Measurements from ENCODE around the gene TNFRSF8. TPM values are rescaled to one million over a fixed set of nuclear protein-coding genes. Genes with fewer than 3 reads are reported as not detected.
A peak's percentile ranks its signal among the peaks of the same experiment; 100 is the strongest.
"Not testable (repeated sequence)": the region's sequence is repeated elsewhere in the genome, so short reads cannot be mapped to it uniquely, and the experiment has no call there.

Gene TNFRSF8
- total and polyA plus RNA-seq, 2 experiments from 2014 or later = not detected

DNA sequence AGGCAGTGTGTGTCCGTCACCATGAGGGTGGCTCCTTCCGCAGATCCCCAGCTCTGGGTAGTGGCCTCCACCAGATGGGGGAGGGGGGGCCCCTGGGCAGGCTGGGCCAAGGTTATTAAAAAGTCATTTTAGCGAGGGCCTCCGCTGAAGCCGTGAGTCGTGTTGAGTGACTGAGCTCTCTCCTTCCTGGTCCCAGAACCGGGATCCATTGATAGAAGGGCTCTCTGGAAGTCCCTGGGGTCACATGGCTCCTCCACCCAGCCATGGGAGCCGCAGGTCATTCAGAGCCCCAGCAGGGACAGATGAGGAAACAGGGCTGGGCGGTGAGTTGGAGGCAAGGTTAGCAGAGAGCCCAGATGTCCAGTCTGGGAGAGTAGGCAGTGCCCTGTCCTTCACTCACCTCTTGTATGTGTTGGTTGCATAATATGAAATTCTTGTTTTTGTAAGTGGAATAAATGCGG, 30.9 kb upstream of the TNFRSF8 start:
- WGBS (ENCODE audit: low lambda C conversion rate, missing lambda C conversion rate) = 96% methylated on average over 10 of the region's 10 CpGs

DNA sequence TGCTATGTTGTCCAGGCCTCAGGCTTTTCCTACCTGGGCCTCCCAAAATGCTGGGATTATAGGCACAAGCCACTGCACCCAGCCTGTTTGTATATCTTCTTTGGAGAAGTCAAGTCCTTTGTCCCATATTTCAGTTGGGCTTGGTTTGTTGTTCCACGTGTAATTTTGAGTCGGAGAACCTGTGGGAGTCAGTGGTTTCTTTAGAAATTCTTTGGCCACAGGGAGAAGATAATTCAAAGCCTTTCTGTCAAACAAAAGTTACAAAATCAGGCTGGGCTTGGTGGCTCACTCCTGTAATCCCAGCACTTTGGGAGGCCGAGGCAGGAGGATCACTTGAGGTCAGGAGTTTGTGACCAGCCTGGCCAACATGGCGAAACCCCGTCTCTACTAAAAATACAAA, 29.7 kb upstream of the TNFRSF8 start:
- H3K4me1 ChIP-seq (ENCODE audit: insufficient read depth); DNase-seq (ENCODE audit: low spot score); H3K27ac ChIP-seq; H3K4me3 ChIP-seq; H3K36me3 ChIP-seq (replicated peaks; ENCODE audit: insufficient read depth, low read depth); H3K4me2 ChIP-seq; H3K27me3 ChIP-seq; H3K79me2 ChIP-seq; H2AFZ ChIP-seq; H4K20me1 ChIP-seq (ENCODE audit: insufficient read depth, poor library complexity, severe bottlenecking); H3K9me3 ChIP-seq (ENCODE audit: low read depth); H3K9me2 ChIP-seq (replicated peaks; ENCODE audit: insufficient read depth): not testable (repeated sequence)
- 94% methylated on average over 5 of the region's 5 CpGs for WGBS (ENCODE audit: low lambda C conversion rate, missing lambda C conversion rate)

More for the DNA sequence above, 30.9 kb upstream of the TNFRSF8 start:
- Histone ChIP-seq H3K4me3 (no peak overlapping the region), H3K4me1 (ENCODE audit: insufficient read depth) (no peaks in the 10 kb centered on the region), H3K36me3 (replicated peaks; ENCODE audit: insufficient read depth, low read depth) (no peaks in the 10 kb centered on the region), H4K20me1 (ENCODE audit: insufficient read depth, poor library complexity, severe bottlenecking) (no peaks in the 10 kb centered on the region), H3K27ac (no peak overlapping the region), H3K27me3 (no peaks in the 10 kb centered on the region), H3K79me2 (no peaks in the 10 kb centered on the region), H3K4me2 (no peak overlapping the region), H2AFZ (no peak overlapping the region), H3K9me3 (ENCODE audit: low read depth) (no peaks in the 10 kb centered on the region), H3K9me2 (replicated peaks; ENCODE audit: insufficient read depth) (no peaks in the 10 kb centered on the region)
- no peak for DNase-seq (ENCODE audit: low spot score)
- TF ChIP-seq, protein P1, sequence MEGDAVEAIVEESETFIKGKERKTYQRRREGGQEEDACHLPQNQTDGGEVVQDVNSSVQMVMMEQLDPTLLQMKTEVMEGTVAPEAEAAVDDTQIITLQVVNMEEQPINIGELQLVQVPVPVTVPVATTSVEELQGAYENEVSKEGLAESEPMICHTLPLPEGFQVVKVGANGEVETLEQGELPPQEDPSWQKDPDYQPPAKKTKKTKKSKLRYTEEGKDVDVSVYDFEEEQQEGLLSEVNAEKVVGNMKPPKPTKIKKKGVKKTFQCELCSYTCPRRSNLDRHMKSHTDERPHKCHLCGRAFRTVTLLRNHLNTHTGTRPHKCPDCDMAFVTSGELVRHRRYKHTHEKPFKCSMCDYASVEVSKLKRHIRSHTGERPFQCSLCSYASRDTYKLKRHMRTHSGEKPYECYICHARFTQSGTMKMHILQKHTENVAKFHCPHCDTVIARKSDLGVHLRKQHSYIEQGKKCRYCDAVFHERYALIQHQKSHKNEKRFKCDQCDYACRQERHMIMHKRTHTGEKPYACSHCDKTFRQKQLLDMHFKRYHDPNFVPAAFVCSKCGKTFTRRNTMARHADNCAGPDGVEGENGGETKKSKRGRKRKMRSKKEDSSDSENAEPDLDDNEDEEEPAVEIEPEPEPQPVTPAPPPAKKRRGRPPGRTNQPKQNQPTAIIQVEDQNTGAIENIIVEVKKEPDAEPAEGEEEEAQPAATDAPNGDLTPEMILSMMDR (IDR thresholded peaks at IDR 0.05; ENCODE audit: poor library complexity) = no peak
- TF ChIP-seq EZH2phosphoT487 (IDR thresholded peaks at IDR 0.05; ENCODE audit: low read depth, severe bottlenecking, unreplicated experiment) (no peak), EZH2 (IDR thresholded peaks at IDR 0.05; ENCODE audit: borderline replicate concordance) (no peak)

DNA sequence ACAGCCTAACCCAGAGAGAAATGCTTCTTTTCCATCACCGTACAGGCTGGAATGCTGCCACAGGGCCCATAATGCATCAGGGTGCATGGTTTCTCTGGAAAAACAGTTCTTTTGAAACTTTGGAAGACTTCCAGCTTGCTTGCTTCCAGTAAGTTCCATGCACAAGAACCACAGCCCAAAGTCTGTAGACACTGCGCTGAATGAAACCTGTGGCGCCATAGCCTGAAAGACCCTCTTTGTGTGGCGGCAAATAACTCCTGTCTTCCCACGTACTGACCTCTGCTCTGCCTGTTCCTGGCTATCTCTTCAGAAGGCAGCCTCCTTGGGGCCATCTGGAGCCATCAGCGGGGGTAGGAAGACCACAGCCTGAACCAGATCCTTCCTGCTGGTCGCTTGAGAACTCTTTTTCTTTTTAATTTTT, 28.7 kb upstream of the TNFRSF8 start:
- no peak overlapping the region for H3K4me3 ChIP-seq
- H3K27ac ChIP-seq = peak overlapping the region; percentile 27
- no peak overlapping the region for H2AFZ ChIP-seq
- TF ChIP-seq EZH2phosphoT487 (IDR thresholded peaks at IDR 0.05; ENCODE audit: low read depth, severe bottlenecking, unreplicated experiment) = no peak
- no peak for TF ChIP-seq EZH2 (IDR thresholded peaks at IDR 0.05; ENCODE audit: borderline replicate concordance)
- TF ChIP-seq, protein P1 (IDR thresholded peaks at IDR 0.05; ENCODE audit: poor library complexity) = no peak
- DNase-seq (ENCODE audit: low spot score) = peak; percentile 61
- H3K4me1 ChIP-seq (ENCODE audit: insufficient read depth) = no peaks in the 10 kb centered on the region
- no peaks in the 10 kb centered on the region for H3K27me3 ChIP-seq
- no peaks in the 10 kb centered on the region for H3K79me2 ChIP-seq
- H3K9me2 ChIP-seq (replicated peaks; ENCODE audit: insufficient read depth) = no peaks in the 10 kb centered on the region
- no peaks in the 10 kb centered on the region for H3K9me3 ChIP-seq (ENCODE audit: low read depth)
- H4K20me1 ChIP-seq (ENCODE audit: insufficient read depth, poor library complexity, severe bottlenecking) = no peaks in the 10 kb centered on the region
- 83% methylated on average over 7 of the region's 7 CpGs for WGBS (ENCODE audit: low lambda C conversion rate, missing lambda C conversion rate)
- H3K4me2 ChIP-seq = no peak overlapping the region
- H3K36me3 ChIP-seq (replicated peaks; ENCODE audit: insufficient read depth, low read depth) = no peaks in the 10 kb centered on the region

DNA sequence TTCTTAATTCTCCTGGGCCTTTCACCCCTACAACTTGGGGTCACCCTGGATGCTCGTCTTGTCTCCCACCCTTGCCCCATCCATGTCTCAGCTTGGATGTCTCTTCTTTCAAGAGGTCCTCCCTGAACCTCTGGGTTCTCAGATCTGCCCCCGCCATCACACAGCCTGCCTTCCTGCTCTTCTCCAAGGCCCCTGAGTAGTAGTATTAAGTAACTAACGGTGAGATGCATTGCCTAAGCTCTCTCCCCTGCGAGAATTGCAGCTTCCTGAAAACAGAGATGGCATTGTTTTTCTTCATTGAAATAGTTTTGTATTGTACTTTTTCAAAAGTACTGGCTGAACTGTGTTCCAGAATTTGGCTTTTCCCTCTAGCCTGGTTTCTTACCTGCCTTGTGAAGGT, 27.8 kb upstream of the TNFRSF8 start:
- no peaks in the 10 kb centered on the region for H3K36me3 ChIP-seq (replicated peaks; ENCODE audit: insufficient read depth, low read depth)
- TF ChIP-seq, protein P1 (IDR thresholded peaks at IDR 0.05; ENCODE audit: poor library complexity) = no peak
- TF ChIP-seq EZH2 (IDR thresholded peaks at IDR 0.05; ENCODE audit: borderline replicate concordance) (no peak), EZH2phosphoT487 (IDR thresholded peaks at IDR 0.05; ENCODE audit: low read depth, severe bottlenecking, unreplicated experiment) (no peak)
- H3K4me2 ChIP-seq = no peak overlapping the region
- no peaks in the 10 kb centered on the region for H3K79me2 ChIP-seq
- H3K9me3 ChIP-seq (ENCODE audit: low read depth) = no peaks in the 10 kb centered on the region
- H3K9me2 ChIP-seq (replicated peaks; ENCODE audit: insufficient read depth) = no peaks in the 10 kb centered on the region
- no peak overlapping the region for H3K4me3 ChIP-seq
- no peaks in the 10 kb centered on the region for H4K20me1 ChIP-seq (ENCODE audit: insufficient read depth, poor library complexity, severe bottlenecking)
- no peak for DNase-seq (ENCODE audit: low spot score)
- WGBS (ENCODE audit: low lambda C conversion rate, missing lambda C conversion rate) = 89% methylated on average over 4 of the region's 4 CpGs
- H2AFZ ChIP-seq = no peak overlapping the region
- H3K27me3 ChIP-seq = no peaks in the 10 kb centered on the region
- no peaks in the 10 kb centered on the region for H3K4me1 ChIP-seq (ENCODE audit: insufficient read depth)
- no peak overlapping the region for H3K27ac ChIP-seq

All from hepatocyte (in vitro differentiated cells).